ENCODE data around the gene ATXN7L1.

ATXN7L1 gene

GRCh38 chr7:105875505-105875904 is 894 bp downstream of the ATXN7L1 start:
- Histone ChIP-seq H3K27me3 (peaks cover 48% of the 10 kb centered on the region), H3K4me3 (ENCODE audit: low read depth in 1 of 2, low read length in 1 of 2) (peak overlapping the region; percentile 64 to 73), H3K36me3 (no peaks in the 10 kb centered on the region), H3K27ac (no peak overlapping the region), H3K4me1 (ENCODE audit: control insufficient read depth in 1 of 2, insufficient read depth in 1 of 2, low read depth in 1 of 2, low read length in 1 of 2) (peaks cover 16 to 17% of the 10 kb centered on the region in 2 experiments), H3K9me3 (no peaks in the 10 kb centered on the region)
- TF ChIP-seq CTCF (IDR thresholded peaks at IDR 0.05), result no peak

GRCh38 chr7:105874055-105874454 is 2.3 kb downstream of the ATXN7L1 start:
- no peak overlapping the region for H3K27ac ChIP-seq
- TF ChIP-seq CTCF (IDR thresholded peaks at IDR 0.05), result no peak
- H3K4me1 ChIP-seq (ENCODE audit: control insufficient read depth in 1 of 2, insufficient read depth in 1 of 2, low read depth in 1 of 2, low read length in 1 of 2), result peaks cover 16 to 17% of the 10 kb centered on the region in 2 experiments

GRCh38 chr7:105872491-105872890 is 3.9 kb downstream of the ATXN7L1 start:
- Histone ChIP-seq H3K4me3 (ENCODE audit: low read depth in 1 of 2, low read length in 1 of 2) (no peak overlapping the region), H3K36me3 (no peaks in the 10 kb centered on the region), H3K27me3 (peaks cover 18% of the 10 kb centered on the region), H3K27ac (no peak overlapping the region), H3K4me1 (ENCODE audit: control insufficient read depth in 1 of 2, insufficient read depth in 1 of 2, low read depth in 1 of 2, low read length in 1 of 2) (peaks cover 16 to 17% of the 10 kb centered on the region in 2 experiments), H3K9me3 (no peaks in the 10 kb centered on the region)
- no peak for TF ChIP-seq CTCF (IDR thresholded peaks at IDR 0.05)

More at GRCh38 chr7:105874055-105874454, 2.3 kb downstream of the ATXN7L1 start:
- no peaks in the 10 kb centered on the region for H3K9me3 ChIP-seq
- no peaks in the 10 kb centered on the region for H3K36me3 ChIP-seq
- peaks cover 34% of the 10 kb centered on the region for H3K27me3 ChIP-seq
- no peak overlapping the region for H3K4me3 ChIP-seq (ENCODE audit: low read depth in 1 of 2, low read length in 1 of 2)

- TF ChIP-seq CTCF (IDR thresholded peaks at IDR 0.05), result no peak
- no peaks in the 10 kb centered on the region for H3K9me3 ChIP-seq
- peaks cover 6% of the 10 kb centered on the region for H3K27me3 ChIP-seq
- H3K27ac ChIP-seq, result no peak overlapping the region
- H3K4me3 ChIP-seq (ENCODE audit: low read depth in 1 of 2, low read length in 1 of 2), result no peak overlapping the region
- peaks cover 7 to 8% of the 10 kb centered on the region in 2 experiments for H3K4me1 ChIP-seq (ENCODE audit: control insufficient read depth in 1 of 2, insufficient read depth in 1 of 2, low read depth in 1 of 2, low read length in 1 of 2)
- H3K36me3 ChIP-seq, result no peaks in the 10 kb centered on the region
These were observed 5.3 kb downstream of the ATXN7L1 start for GRCh38 chr7:105871142-105871541.

DNA sequence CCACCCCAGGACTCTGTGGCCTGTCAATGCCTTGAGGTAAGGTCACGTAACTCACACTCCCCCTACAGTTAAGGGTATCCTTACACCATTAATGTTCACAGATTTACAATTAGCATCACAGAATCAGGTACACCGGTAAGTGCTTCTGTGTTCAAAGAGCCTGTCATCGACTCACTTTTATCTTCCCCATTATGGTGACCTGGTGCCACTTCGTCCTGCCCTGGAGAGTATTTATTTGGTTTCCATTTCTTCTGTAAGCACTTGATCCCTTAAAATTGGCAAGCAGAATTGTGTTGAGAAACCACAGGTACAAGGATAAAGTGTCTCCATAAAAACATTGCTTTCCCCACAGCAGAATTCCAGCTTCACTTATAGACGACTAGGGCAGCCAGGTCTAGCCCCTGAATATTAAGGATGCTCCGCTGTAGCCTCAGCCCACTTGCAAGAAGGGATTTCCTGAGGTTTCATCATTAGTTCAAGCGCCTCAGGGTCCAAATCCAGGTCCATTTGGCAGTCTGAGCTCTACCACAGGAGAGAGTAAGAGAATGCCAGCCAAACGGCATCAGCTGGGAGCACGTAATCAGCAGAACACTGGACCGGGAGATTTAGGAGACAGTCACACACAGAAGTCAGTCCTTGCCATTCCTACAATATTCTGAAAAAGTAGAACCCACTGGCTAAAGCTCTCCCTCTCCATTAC is 10.1 kb downstream of the ATXN7L1 start:
- no peak overlapping the region for H3K4me3 ChIP-seq (ENCODE audit: low read depth in 1 of 2, low read length in 1 of 2)
- no peaks in the 10 kb centered on the region for H3K36me3 ChIP-seq
- no peak overlapping the region for H3K27ac ChIP-seq
- no peak for TF ChIP-seq CTCF (IDR thresholded peaks at IDR 0.05)
- no peaks in the 10 kb centered on the region for H3K9me3 ChIP-seq
- H3K4me1 ChIP-seq (ENCODE audit: control insufficient read depth in 1 of 2, insufficient read depth in 1 of 2, low read depth in 1 of 2, low read length in 1 of 2), result no peaks in the 10 kb centered on the region
- no peaks in the 10 kb centered on the region for H3K27me3 ChIP-seq
